ENCODE measurements around the gene CSK.

Gene CSK

GRCh38 chr15:74788042-74788682 is 6.3 kb downstream of the CSK start:
- no peak for DNase-seq

- no peak for DNase-seq
These were observed 6.8 kb downstream of the CSK start for GRCh38 chr15:74788683-74789151.

GRCh38 chr15:74789171-74789631 is 7.3 kb downstream of the CSK start:
- DNase-seq, result no peak

- no peak for DNase-seq
These were observed 7.8 kb downstream of the CSK start for GRCh38 chr15:74789741-74790079.

- DNase-seq, result no peak
These were observed 8.4 kb downstream of the CSK start for GRCh38 chr15:74790080-74790916.

GRCh38 chr15:74791007-74791406 is 9.1 kb downstream of the CSK start:
- no peak for DNase-seq

GRCh38 chr15:74791667-74792066 is 9.8 kb downstream of the CSK start:
- no peak for DNase-seq

GRCh38 chr15:74792227-74793016 is 10.5 kb downstream of the CSK start:
- no peak for DNase-seq

GRCh38 chr15:74793135-74794028 is 11.5 kb downstream of the CSK start:
- DNase-seq, result no peak

- DNase-seq, result no peak
These were observed 12.5 kb downstream of the CSK start for GRCh38 chr15:74794248-74794969.

GRCh38 chr15:74794970-74795349 is 13.1 kb downstream of the CSK start:
- no peak for DNase-seq

GRCh38 chr15:74795966-74796625 is 14.2 kb downstream of the CSK start:
- DNase-seq, result no peak

- DNase-seq, result no peak
These were observed 16.7 kb downstream of the CSK start for GRCh38 chr15:74798388-74799254.

GRCh38 chr15:74799255-74799855 is 17.5 kb downstream of the CSK start:
- DNase-seq, result no peak

- peak; percentile 13 for DNase-seq
These were observed 18.1 kb downstream of the CSK start for GRCh38 chr15:74799856-74800558.

- no peak for DNase-seq
These were observed 18.7 kb downstream of the CSK start for GRCh38 chr15:74800559-74801094.

GRCh38 chr15:74801311-74801997 is 19.6 kb downstream of the CSK start:
- no peak for DNase-seq

- DNase-seq, result no peak
These were observed 20.4 kb downstream of the CSK start for GRCh38 chr15:74802290-74802689.
